ENCODE data around the gene SLC22A12. TPM values are rescaled to one million over a fixed set of nuclear protein-coding genes. Genes with fewer than 3 reads are reported as not detected.
"Not testable (repeated sequence)": the region's sequence is repeated elsewhere in the genome, so short reads cannot be mapped to it uniquely, and the experiment has no call there.

The SLC22A12 gene
- total and polyA plus RNA-seq, 7 donors, result not detected

DNA sequence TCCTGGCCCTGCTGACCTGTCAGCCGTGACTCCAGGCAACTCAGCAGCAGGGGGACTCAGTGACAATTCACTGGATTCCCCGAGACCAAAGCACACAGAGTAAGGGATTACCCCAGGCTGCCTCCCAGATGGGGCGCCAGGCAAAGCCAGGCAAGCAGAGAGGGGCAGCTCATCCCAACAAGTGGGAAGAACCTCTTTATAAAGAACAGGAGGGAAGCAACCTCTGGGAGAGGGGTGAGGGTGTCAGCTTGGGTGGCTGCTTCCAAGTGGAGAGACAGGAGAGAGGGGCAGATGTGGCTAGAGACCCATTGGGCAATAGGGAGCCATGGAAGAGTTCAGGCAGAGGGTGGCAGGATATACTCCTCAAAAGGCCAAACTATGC, 1.2 kb downstream of the SLC22A12 start:
- H3K4me3 ChIP-seq, result no peak overlapping the region
- no peaks in the 10 kb centered on the region for H3K36me3 ChIP-seq
- peaks cover 0 to 10% (median 0%) of the 10 kb centered on the region in 4 donors for H3K9me3 ChIP-seq
- H3K27me3 ChIP-seq, result no peaks in the 10 kb centered on the region
- no peak overlapping the region for H3K27ac ChIP-seq
- WGBS, 2 donors, result 87 to 88% methylated on average over 3 of the region's 3 CpGs
- TF ChIP-seq, protein P1, sequence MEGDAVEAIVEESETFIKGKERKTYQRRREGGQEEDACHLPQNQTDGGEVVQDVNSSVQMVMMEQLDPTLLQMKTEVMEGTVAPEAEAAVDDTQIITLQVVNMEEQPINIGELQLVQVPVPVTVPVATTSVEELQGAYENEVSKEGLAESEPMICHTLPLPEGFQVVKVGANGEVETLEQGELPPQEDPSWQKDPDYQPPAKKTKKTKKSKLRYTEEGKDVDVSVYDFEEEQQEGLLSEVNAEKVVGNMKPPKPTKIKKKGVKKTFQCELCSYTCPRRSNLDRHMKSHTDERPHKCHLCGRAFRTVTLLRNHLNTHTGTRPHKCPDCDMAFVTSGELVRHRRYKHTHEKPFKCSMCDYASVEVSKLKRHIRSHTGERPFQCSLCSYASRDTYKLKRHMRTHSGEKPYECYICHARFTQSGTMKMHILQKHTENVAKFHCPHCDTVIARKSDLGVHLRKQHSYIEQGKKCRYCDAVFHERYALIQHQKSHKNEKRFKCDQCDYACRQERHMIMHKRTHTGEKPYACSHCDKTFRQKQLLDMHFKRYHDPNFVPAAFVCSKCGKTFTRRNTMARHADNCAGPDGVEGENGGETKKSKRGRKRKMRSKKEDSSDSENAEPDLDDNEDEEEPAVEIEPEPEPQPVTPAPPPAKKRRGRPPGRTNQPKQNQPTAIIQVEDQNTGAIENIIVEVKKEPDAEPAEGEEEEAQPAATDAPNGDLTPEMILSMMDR (IDR thresholded peaks at IDR 0.05), result no peak
- no peak for TF ChIP-seq EP300 (IDR thresholded peaks at IDR 0.05)
- intact Hi-C loops (cut with DNase I), result no loop called here
- H3K4me1 ChIP-seq, result no peaks in the 10 kb centered on the region
- DNase-seq, result no peak

DNA sequence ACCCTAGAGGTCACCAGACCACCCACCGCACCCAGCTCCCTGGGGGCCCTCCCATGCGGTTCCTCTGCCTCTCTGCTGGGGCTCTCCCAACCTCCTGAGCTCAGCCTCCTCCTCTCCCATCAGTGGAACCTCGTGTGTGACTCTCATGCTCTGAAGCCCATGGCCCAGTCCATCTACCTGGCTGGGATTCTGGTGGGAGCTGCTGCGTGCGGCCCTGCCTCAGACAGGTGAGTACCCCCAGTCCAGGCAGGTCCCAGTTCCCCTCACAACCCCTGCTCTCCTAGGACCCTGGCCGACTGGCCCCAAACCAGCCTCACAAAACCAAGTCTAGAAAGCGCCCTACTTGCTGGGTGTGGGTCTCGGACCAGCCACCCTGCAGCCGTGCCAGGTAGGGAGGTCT, 1.6 kb downstream of the SLC22A12 start:
- WGBS, 2 donors, result 90 to 91% methylated on average over 9 of the region's 9 CpGs
- H3K4me1 ChIP-seq, result no peaks in the 10 kb centered on the region
- no peak overlapping the region for H3K27ac ChIP-seq
- intact Hi-C loops (cut with DNase I), result no loop called here
- H3K9me3 ChIP-seq, result peaks cover 0 to 10% (median 0%) of the 10 kb centered on the region in 4 donors
- H3K36me3 ChIP-seq, result no peaks in the 10 kb centered on the region
- no peak overlapping the region for H3K4me3 ChIP-seq
- TF ChIP-seq EP300 (IDR thresholded peaks at IDR 0.05) (no peak), POLR2A (IDR thresholded peaks at IDR 0.05) (no peak), POLR2AphosphoS5 (IDR thresholded peaks at IDR 0.05) (no peak)
- TF ChIP-seq, protein P1 (IDR thresholded peaks at IDR 0.05), result no peak
- H3K27me3 ChIP-seq, result no peaks in the 10 kb centered on the region
- no peak for DNase-seq

DNA sequence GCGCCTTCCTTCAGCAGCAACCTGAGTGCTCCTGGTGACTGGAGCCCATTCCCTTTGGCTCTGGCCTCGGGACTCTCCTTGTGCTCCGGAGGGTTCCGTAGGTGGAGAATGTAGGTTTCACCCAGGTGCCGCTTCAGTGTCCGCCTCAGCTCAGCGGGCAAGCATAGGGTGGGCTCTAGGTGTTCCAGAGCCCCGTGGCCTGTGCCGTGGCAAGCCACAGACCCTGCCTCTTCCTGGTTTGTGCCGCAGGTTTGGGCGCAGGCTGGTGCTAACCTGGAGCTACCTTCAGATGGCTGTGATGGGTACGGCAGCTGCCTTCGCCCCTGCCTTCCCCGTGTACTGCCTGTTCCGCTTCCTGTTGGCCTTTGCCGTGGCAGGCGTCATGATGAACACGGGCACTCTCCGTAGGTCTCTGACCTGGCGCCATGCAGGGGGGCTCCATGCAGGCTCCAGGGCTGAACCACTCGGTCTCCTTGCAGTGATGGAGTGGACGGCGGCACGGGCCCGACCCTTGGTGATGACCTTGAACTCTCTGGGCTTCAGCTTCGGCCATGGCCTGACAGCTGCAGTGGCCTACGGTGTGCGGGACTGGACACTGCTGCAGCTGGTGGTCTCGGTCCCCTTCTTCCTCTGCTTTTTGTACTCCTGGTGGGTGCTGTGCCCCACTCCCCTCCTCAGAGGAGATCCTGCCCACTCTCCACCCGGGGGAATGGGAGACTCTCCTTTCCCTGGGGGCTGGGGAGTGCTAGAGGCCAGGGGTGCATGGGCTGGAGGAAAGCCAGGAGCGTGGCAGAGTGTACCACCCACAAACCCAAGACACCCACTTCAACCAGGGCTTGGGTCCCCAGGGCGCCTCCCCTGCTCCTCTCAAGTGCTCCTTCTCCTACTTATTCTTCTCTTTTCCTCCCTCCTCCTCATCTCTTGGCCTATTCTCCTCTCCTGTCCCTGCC, 2.4 kb downstream of the SLC22A12 start:
- intact Hi-C loops (cut with DNase I), result no loop called here
- no peak for DNase-seq
- no peak overlapping the region for H3K27ac ChIP-seq
- WGBS, 2 donors, result 89 to 91% methylated on average over 32 of the region's 32 CpGs
- H3K36me3 ChIP-seq, result no peaks in the 10 kb centered on the region
- no peaks in the 10 kb centered on the region for H3K27me3 ChIP-seq
- H3K4me1 ChIP-seq, result no peaks in the 10 kb centered on the region
- H3K4me3 ChIP-seq, result no peak overlapping the region
- peaks cover 0 to 4% (median 0%) of the 10 kb centered on the region in 4 donors for H3K9me3 ChIP-seq
- TF ChIP-seq EP300 (IDR thresholded peaks at IDR 0.05) (no peak), POLR2AphosphoS5 (IDR thresholded peaks at IDR 0.05) (no peak), POLR2A (IDR thresholded peaks at IDR 0.05) (no peak)
- TF ChIP-seq, protein P1 (IDR thresholded peaks at IDR 0.05), result no peak

DNA sequence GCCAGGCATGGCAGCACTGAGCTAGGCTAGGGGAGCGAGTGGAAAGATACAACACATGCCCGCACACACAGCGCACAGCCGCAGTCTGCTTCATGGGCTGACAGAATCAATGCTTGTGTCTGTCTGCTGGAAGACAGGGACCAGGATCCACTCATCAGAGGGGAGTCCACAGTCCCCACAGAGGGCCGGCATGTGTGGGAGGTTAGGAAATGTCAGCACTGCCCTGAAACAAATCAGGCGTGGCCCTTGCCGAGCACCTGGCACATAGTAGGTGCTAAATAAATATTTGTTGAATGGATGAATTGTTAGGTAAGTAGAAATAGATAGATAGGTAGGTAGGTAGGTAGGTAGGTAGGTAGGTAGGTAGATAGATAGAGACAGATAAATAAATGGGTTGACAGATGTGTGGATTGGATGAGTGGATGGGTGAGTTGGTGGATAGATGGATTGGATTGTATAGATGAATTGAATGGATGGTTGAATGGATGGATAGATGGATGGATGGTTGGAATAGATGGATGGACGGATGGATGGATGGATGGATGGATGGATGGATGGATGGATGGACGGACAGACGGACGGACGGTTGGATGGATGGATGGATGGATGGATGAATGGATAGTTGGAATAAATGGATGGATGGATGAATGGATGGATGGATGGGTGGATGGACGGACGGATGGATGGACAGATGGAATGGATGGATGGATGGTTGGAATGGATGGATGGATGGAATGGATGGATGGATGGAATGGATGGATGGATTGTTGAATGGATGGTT, 3.3 kb downstream of the SLC22A12 start:
- DNase-seq, result no peak
- 87 to 90% methylated on average over 14 of the region's 14 CpGs for WGBS, 2 donors

DNA sequence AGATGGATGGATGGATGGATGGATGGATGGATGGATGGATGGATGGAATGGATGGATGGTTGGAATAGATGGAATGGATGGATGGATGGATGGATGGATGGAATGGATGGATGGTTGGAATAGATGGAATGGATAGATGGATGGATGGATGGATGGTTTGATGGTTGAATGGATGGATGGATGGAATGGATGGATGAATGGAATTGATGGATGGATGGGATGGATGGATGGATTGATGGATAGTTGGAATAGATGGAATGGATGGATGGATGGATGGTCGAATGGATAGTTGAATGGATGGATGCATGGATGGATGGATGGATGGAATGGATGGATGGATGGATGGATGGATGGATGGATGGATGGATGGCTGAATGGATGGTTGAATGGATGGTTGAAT, 4.9 kb downstream of the SLC22A12 start:
- DNase-seq; H3K27ac ChIP-seq; H3K36me3 ChIP-seq; H3K4me3 ChIP-seq; intact Hi-C loops (cut with DNase I); H3K9me3 ChIP-seq; H3K4me1 ChIP-seq; H3K27me3 ChIP-seq: not testable (repeated sequence)
- WGBS, 2 donors, result 71 to 72% methylated on average over 1 of the region's 1 CpG

More for the DNA sequence above, 3.3 kb downstream of the SLC22A12 start:
- TF ChIP-seq POLR2A (IDR thresholded peaks at IDR 0.05) (no peak), EP300 (IDR thresholded peaks at IDR 0.05) (no peak), POLR2AphosphoS5 (IDR thresholded peaks at IDR 0.05) (no peak)
- TF ChIP-seq, protein P1 (IDR thresholded peaks at IDR 0.05), result no peak
- no peak overlapping the region for H3K4me3 ChIP-seq
- intact Hi-C loops (cut with DNase I), result no loop called here
- H3K9me3 ChIP-seq, result no peaks in the 10 kb centered on the region
- no peaks in the 10 kb centered on the region for H3K27me3 ChIP-seq
- no peaks in the 10 kb centered on the region for H3K4me1 ChIP-seq
- H3K36me3 ChIP-seq, result no peaks in the 10 kb centered on the region
- H3K27ac ChIP-seq, result no peak overlapping the region
